Neural cell (in vitro differentiated cells): ENCODE results near the gene MAP2. TPM values are rescaled to one million over a fixed set of nuclear protein-coding genes. Genes with fewer than 3 reads are reported as not detected.

Source experiments
- H2AFZ ChIP-seq: fragments of 200-600, 300-800 bp; sonication (generic), shearing (Covaris generic); 2 replicates; pipeline ENCODE4 v1.6.0; 2014; ENCODE audit warnings: low read depth, mild to moderate bottlenecking, antibody characterized with exemption, low read length, moderate library complexity
- H3F3A ChIP-seq: fragments of 200-600 bp; shearing (Covaris generic); 2 replicates; pipeline ENCODE4 v1.6.1; 2016; ENCODE audit warnings: mild to moderate bottlenecking, moderate library complexity, mixed read lengths, antibody characterized with exemption, low read length; ENCODE audit not compliant: insufficient read depth, poor library complexity, severe bottlenecking
- H3K27ac ChIP-seq: fragments of 200-600, 300-800 bp; sonication (generic), shearing (Covaris generic); 2 replicates; pipeline ENCODE4 v1.5.1; 2014; ENCODE audit warnings: mild to moderate bottlenecking, low read length, moderate library complexity
- H3K27me3 ChIP-seq: fragments of 300-800, 200-600 bp; sonication (generic), shearing (Covaris generic); 2 replicates; pipeline ENCODE4 v1.6.0; 2014; ENCODE audit warnings: mild to moderate bottlenecking, low read depth, low read length, moderate library complexity; ENCODE audit not compliant: insufficient read depth
- H3K36me3 ChIP-seq: fragments of 300-800, 200-600 bp; sonication (generic), shearing (Covaris generic); 2 replicates; pipeline ENCODE4 v1.5.1; 2014; ENCODE audit warnings: mild to moderate bottlenecking, antibody characterized with exemption, low read length, moderate library complexity; ENCODE audit not compliant: insufficient read depth
- H3K4me2 ChIP-seq: fragments of 300-800, 200-600 bp; sonication (generic), shearing (Covaris generic); 2 replicates; pipeline ENCODE4 v1.6.0; 2014; ENCODE audit warnings: mild to moderate bottlenecking, low read length
- H3K4me3 ChIP-seq: fragments of 300-800, 200-600 bp; sonication (generic), shearing (Covaris generic); 2 replicates; pipeline ENCODE4 v1.5.1; 2014; ENCODE audit warnings: mild to moderate bottlenecking, low read length, moderate library complexity
- H3K79me2 ChIP-seq: fragments of 200-600 bp; shearing (Covaris generic); replicated peaks from 2 replicates; pipeline ENCODE4 v1.6.0; 2014; ENCODE audit warnings: mild to moderate bottlenecking, low read length, moderate library complexity; ENCODE audit not compliant: insufficient read depth
- H3K9ac ChIP-seq: fragments of 300-800, 200-600 bp; sonication (generic), shearing (Covaris generic); 2 replicates; pipeline ENCODE4 v1.6.1; 2016; ENCODE audit warnings: mild to moderate bottlenecking, low read length, mixed read lengths
- H3K9me2 ChIP-seq: fragments of 200-600 bp; shearing (Covaris generic); 2 replicates; pipeline ENCODE4 v1.6.1; 2016; ENCODE audit warnings: mild to moderate bottlenecking, low read length, mixed read lengths; ENCODE audit not compliant: insufficient read depth
- H3K9me3 ChIP-seq: fragments of 200-600, 300-800 bp; sonication (generic), shearing (Covaris generic); 2 replicates; pipeline ENCODE4 v1.6.1; 2016; ENCODE audit warnings: mild to moderate bottlenecking, mixed run types, low read length, moderate library complexity, mixed read lengths
- H4K20me1 ChIP-seq: fragments of 200-600 bp; shearing (Covaris generic); 2 replicates; pipeline ENCODE4 v1.6.1; 2016; ENCODE audit warnings: mild to moderate bottlenecking, mixed run types; ENCODE audit not compliant: insufficient read depth
- EP300 ChIP-seq: fragments of 450-650 bp; conservative IDR thresholded peaks from 2 replicates; pipeline ENCODE4 v1.6.1; 2014; ENCODE audit warnings: antibody characterized with exemption, mild to moderate bottlenecking, moderate library complexity; ENCODE audit not compliant: poor library complexity, severe bottlenecking
- EZH2 ChIP-seq: fragments of 200-600, 300-800 bp; shearing (Covaris generic), sonication (generic); IDR thresholded peaks from 2 replicates; pipeline ENCODE4 v1.6.1; 2014; ENCODE audit warnings: antibody characterized with exemption, low read length, borderline replicate concordance, mild to moderate bottlenecking; ENCODE audit not compliant: insufficient read depth, poor library complexity, severe bottlenecking
- MXI1 ChIP-seq: fragments of 450-650 bp; conservative IDR thresholded peaks from 2 replicates; pipeline ENCODE4 v1.6.1; 2014; ENCODE audit warnings: antibody characterized with exemption, mild to moderate bottlenecking; ENCODE audit not compliant: poor library complexity, severe bottlenecking
- POLR2AphosphoS5 ChIP-seq: IDR thresholded peaks from 2 replicates; pipeline ENCODE4 v1.6.1; 2012
- RAD21 ChIP-seq: fragments of 450-650 bp; conservative IDR thresholded peaks from 2 replicates; pipeline ENCODE4 v1.6.1; 2014; ENCODE audit warnings: antibody characterized with exemption, mild to moderate bottlenecking, moderate library complexity
- REST ChIP-seq: IDR thresholded peaks from 2 replicates; pipeline ENCODE4 v1.6.1; 2012; ENCODE audit warnings: borderline replicate concordance
- SMC3 ChIP-seq: fragments of 450-650 bp; conservative IDR thresholded peaks from 2 replicates; pipeline ENCODE4 v1.6.1; 2014; ENCODE audit warnings: antibody characterized with exemption, mild to moderate bottlenecking, moderate library complexity; ENCODE audit not compliant: poor library complexity
- TAF1 ChIP-seq: IDR thresholded peaks from 2 replicates; pipeline ENCODE4 v1.6.1; 2012; ENCODE audit warnings: low read depth
- polyA plus RNA-seq: library from polyadenylated mRNA; depleted of rRNA; stranded (reverse); fragments of >200 nt; gene quantifications from 2 replicates; pipeline ENCODE4 v1.2.3, GENCODE V29; 2014
- TF ChIP-seq, protein P1 (sequence below): fragments of 450-650 bp; IDR thresholded peaks from 2 replicates; pipeline ENCODE4 v1.5.1; 2014; ENCODE audit warnings: antibody characterized with exemption, mild to moderate bottlenecking, moderate library complexity; ENCODE audit not compliant: poor library complexity, severe bottlenecking

Gene MAP2
- polyA plus RNA-seq, 1 donor from 2014 or later, result 450 TPM

DNA sequence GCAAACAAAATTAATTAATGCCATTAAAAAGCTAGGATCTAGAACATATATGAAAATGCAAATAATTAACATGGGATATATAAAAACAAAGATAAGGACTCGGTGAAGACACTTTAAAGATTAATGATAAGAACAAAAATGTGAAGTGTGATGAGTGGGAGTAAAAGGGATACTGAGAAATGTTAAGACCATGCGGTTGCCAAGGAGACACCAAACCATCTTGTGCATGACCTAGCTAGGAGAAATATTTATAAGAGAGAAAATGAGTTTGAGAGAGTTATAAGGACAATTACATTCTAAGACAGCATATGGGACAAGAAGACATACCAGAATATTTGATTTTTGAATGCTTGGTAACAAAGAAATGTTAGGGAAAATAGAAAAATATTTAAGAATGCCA lies 25.4 kb upstream of the MAP2 start:
- peak overlapping the region; percentile 9 for H3K4me2 ChIP-seq
- H3K9me2 ChIP-seq, result no peaks in the 10 kb centered on the region
- H3K4me3 ChIP-seq, result peak overlapping the region; percentile 16
- H3K27ac ChIP-seq, result peak overlapping the region; percentile 5
- no peaks in the 10 kb centered on the region for H3K9me3 ChIP-seq
- no peaks in the 10 kb centered on the region for H3K79me2 ChIP-seq
- H3F3A ChIP-seq, result no peaks in the 10 kb centered on the region
- H2AFZ ChIP-seq, result no peak overlapping the region
- H3K9ac ChIP-seq, result no peak overlapping the region
- no peaks in the 10 kb centered on the region for H4K20me1 ChIP-seq
- H3K36me3 ChIP-seq, result no peaks in the 10 kb centered on the region
- no peaks in the 10 kb centered on the region for H3K27me3 ChIP-seq
- no peak for TF ChIP-seq EP300
- TF ChIP-seq REST, result no peak
- TF ChIP-seq MXI1, result no peak
- TF ChIP-seq, protein P1, sequence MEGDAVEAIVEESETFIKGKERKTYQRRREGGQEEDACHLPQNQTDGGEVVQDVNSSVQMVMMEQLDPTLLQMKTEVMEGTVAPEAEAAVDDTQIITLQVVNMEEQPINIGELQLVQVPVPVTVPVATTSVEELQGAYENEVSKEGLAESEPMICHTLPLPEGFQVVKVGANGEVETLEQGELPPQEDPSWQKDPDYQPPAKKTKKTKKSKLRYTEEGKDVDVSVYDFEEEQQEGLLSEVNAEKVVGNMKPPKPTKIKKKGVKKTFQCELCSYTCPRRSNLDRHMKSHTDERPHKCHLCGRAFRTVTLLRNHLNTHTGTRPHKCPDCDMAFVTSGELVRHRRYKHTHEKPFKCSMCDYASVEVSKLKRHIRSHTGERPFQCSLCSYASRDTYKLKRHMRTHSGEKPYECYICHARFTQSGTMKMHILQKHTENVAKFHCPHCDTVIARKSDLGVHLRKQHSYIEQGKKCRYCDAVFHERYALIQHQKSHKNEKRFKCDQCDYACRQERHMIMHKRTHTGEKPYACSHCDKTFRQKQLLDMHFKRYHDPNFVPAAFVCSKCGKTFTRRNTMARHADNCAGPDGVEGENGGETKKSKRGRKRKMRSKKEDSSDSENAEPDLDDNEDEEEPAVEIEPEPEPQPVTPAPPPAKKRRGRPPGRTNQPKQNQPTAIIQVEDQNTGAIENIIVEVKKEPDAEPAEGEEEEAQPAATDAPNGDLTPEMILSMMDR, result no peak
- TF ChIP-seq EZH2, result no peak
- TF ChIP-seq POLR2AphosphoS5, result no peak
- TF ChIP-seq RAD21, result no peak
- TF ChIP-seq TAF1, result no peak
- TF ChIP-seq SMC3, result no peak

- Histone ChIP-seq H3K27ac (no peak overlapping the region), H3K79me2 (no peaks in the 10 kb centered on the region), H3K4me2 (no peak overlapping the region), H2AFZ (no peak overlapping the region), H3K9me2 (no peaks in the 10 kb centered on the region), H3K4me3 (no peak overlapping the region), H3K9me3 (no peaks in the 10 kb centered on the region), H3K27me3 (no peaks in the 10 kb centered on the region), H3F3A (no peaks in the 10 kb centered on the region), H3K36me3 (no peaks in the 10 kb centered on the region), H3K9ac (no peak overlapping the region), H4K20me1 (no peaks in the 10 kb centered on the region)
- TF ChIP-seq TAF1 (no peak), RAD21 (no peak), REST (no peak), SMC3 (no peak), EP300 (no peak), POLR2AphosphoS5 (no peak), EZH2 (no peak), MXI1 (no peak)
- TF ChIP-seq, protein P1, result no peak
These were observed 22.1 kb upstream of the MAP2 start for GRCh38 chr2:209401788-209402187.
